GM18909 (cell line): ENCODE results near the gene MAP3K6.
"Not testable (repeated sequence)": the region's sequence is repeated elsewhere in the genome, so short reads cannot be mapped to it uniquely, and the experiment has no call there.

Experiments
- ATAC-seq: cut with Tn5 transposase; IDR thresholded peaks from one replicate; pipeline ENCODE4 v1.9.1; 2021; ENCODE audit warnings: mild to moderate bottlenecking; ENCODE audit not compliant: unreplicated experiment, poor library complexity

MAP3K6 gene

GRCh38 chr1:27366411-27367159 is at the start of gene MAP3K6:
Gene MAP3K6 (minus strand): TSS chr1:27366961. CDS start chr1:27366597, 364 bp downstream.
- peak; percentile 31 for ATAC-seq

GRCh38 chr1:27414091-27414490 is 47.3 kb upstream of the MAP3K6 start:
- no peak for ATAC-seq

GRCh38 chr1:27413004-27413403 is 46.2 kb upstream of the MAP3K6 start:
- no peak for ATAC-seq

- no peak for ATAC-seq
Measured at GRCh38 chr1:27412502-27412901, 45.7 kb upstream of the MAP3K6 start.

GRCh38 chr1:27410709-27411108 is 43.9 kb upstream of the MAP3K6 start:
- ATAC-seq = no peak

- no peak for ATAC-seq
Measured at GRCh38 chr1:27409669-27410068, 42.9 kb upstream of the MAP3K6 start.

GRCh38 chr1:27408151-27408550 is 41.4 kb upstream of the MAP3K6 start:
- ATAC-seq = no peak

- ATAC-seq = not testable (repeated sequence)
Measured at GRCh38 chr1:27406791-27407190, 40.0 kb upstream of the MAP3K6 start.

GRCh38 chr1:27406362-27406680 is 39.6 kb upstream of the MAP3K6 start:
- ATAC-seq = no peak

- ATAC-seq = not testable (repeated sequence)
Measured at GRCh38 chr1:27405598-27406361, 39.0 kb upstream of the MAP3K6 start.

- ATAC-seq = no peak
Measured at GRCh38 chr1:27405074-27405473, 38.3 kb upstream of the MAP3K6 start.

GRCh38 chr1:27403931-27404330 is 37.2 kb upstream of the MAP3K6 start:
- ATAC-seq = no peak

GRCh38 chr1:27403065-27403726 is 36.4 kb upstream of the MAP3K6 start:
- ATAC-seq = peak; percentile 57

GRCh38 chr1:27402349-27402754 is 35.6 kb upstream of the MAP3K6 start:
- ATAC-seq = no peak

GRCh38 chr1:27400963-27401341 is 34.2 kb upstream of the MAP3K6 start:
- no peak for ATAC-seq

GRCh38 chr1:27400082-27400962 is 33.6 kb upstream of the MAP3K6 start:
- no peak for ATAC-seq

GRCh38 chr1:27399251-27400025 is 32.7 kb upstream of the MAP3K6 start:
- no peak for ATAC-seq

GRCh38 chr1:27398405-27399149 is 31.8 kb upstream of the MAP3K6 start:
- ATAC-seq = no peak

GRCh38 chr1:27397749-27398148 is 31.0 kb upstream of the MAP3K6 start:
- ATAC-seq = no peak
